HG03039 (cell line): ENCODE results near the gene PDE4B.

ENCODE experiments used
- ATAC-seq: cut with Tn5 transposase; IDR thresholded peaks from one replicate; pipeline ENCODE4 v1.9.1; 2021; ENCODE audit warnings: mild to moderate bottlenecking, moderate library complexity; ENCODE audit not compliant: unreplicated experiment

PDE4B gene

DNA sequence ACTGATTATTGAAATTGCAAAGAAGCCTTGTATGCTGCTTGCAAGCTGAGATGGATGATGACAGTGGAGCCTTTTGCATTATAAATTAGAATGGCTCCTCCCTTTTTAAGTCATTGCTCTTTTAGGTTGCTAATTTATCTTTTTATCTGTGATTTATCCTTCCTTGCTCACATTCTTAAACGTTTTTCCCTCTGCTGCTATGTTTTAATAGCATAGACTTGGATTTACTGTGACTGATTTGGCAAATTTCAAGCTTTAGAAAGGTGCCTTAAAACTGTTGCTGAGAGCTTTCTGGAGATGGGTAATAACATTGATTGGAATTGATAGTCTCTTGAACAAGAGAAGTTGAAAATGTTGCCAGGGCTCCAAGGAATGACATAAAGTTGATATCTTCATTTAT is 427.8 kb downstream of the PDE4B start:
- ATAC-seq, result no peak

GRCh38 chr1:66223681-66224080 is 431.0 kb downstream of the PDE4B start:
- ATAC-seq, result no peak

GRCh38 chr1:66226985-66227384 is 434.3 kb downstream of the PDE4B start:
- ATAC-seq, result no peak

GRCh38 chr1:66227966-66228365 is 435.3 kb downstream of the PDE4B start:
- ATAC-seq, result no peak

DNA sequence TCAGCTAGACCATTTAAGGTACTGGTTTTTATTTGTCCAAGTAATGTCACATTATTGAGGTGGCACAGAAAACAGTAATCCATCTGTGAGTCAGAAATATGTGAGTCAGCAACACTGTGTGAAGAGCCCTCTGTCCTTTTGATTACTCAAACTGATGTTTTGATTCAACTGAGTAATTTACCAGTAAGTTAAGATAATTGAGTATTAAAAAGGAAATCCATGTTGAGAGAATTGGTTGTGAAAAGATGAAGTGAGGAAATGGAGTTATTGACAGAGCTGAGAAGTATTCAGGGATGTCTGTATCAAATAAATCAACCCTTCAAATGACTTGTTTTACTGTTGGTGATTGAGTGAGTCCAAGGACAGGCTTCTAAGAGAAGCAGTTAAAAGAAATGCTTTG is 438.5 kb downstream of the PDE4B start:
- ATAC-seq, result no peak

DNA sequence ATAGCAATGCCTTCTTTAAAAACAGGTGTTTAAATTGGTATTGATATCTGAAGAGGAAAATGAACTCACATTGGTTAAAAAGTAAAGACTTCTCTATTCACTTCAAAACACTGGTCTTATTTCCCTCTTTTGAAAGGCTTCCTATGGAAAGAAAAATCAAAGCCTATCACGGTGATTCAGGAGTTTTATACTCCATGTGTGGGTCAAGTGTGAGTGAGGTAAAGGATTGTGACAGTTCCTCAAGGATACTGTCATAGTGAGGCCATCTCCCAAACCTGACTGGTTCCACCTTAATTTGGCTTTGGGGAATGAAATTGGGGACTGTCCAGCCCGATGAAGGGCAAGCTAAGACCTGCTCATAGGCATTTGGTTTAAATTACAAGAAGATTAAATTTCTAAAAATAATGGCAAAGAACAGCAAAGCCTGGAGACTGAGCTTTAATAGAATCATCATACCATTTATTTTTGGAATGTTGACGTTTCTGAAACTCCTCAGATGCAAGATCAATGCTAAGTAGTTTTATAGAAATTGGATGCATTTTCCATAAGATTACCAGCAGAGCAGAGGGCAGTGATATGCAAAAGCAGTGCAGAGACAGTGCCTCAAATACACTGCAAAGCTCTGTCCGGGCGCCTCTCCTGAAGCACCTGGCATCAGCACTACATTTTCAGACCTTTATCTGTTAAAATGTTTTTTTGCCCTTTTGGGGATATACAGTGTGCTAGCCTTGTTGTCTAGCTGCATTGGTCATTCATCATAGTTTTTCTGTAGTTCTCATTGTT is 439.2 kb downstream of the PDE4B start:
- ATAC-seq, result no peak

- no peak for ATAC-seq
Measured at GRCh38 chr1:66237042-66237441, 444.3 kb downstream of the PDE4B start.

GRCh38 chr1:66237722-66238479 is 445.2 kb downstream of the PDE4B start:
- ATAC-seq, result no peak

DNA sequence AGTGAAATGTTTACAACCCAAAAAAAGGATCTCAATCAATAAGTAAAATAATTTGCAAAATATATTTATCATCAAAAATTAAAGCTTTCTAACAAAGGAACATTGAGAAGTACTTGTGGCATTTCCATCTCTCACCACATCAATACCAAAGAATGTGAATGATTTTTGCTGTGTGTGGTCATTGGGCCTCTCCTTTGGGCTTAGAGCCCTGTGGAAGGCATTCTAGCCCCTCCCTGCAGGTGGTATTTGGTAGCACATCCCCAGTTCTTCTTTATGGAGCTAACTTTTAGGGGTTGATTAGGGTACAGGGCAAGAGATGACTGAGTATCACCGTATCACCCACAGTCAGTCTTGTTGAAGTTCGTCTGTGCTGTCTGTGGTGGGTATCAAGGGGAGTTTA is 447.1 kb downstream of the PDE4B start:
- ATAC-seq, result no peak

DNA sequence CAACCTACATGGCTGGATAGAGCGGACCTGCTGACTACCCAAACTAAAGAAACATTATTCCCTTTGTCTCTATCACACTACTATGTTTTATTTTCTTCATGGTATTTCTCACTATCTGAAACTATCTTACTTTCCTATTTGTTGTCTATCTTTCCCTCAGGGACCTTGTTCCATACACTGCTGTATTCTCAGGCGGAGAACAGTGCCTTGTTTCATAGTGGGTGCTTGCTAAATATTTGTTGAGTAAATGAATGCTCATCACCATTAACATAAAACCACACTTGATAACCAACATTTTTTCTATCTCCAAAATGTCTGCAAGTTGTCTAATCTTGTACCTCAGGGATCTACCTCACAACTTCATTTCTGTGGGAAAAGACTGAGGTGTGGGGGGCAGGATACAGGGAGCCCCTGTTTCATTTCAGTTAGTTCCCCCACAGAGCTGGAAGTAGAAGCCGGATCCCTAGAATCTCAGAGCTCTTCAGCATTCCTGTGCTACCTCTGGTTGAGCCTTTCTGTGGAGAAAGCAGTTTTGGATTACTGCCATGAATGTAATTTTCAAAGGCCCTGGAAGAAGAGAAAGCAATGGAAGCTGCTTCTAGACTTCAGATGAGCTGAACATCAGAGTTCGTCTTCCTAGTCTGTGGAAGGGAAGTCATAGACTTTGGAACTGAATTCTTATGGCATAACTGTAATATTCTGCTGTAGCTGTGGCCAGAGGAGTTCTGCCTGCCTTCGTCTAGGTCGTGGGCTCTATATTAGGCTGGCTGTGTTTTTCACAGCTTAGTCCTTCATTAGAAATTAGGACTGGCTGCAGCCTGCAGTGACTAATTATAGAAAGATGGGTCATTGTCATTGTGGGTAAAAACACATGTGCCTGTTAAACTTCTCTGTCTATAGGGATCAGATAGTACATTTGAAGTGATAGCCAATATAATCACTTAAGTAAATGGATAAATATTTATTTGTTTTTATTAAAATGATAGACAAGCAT is 448.1 kb downstream of the PDE4B start:
- ATAC-seq, result no peak

GRCh38 chr1:66242646-66243547 is 450.2 kb downstream of the PDE4B start:
- peak; percentile 54 for ATAC-seq

DNA sequence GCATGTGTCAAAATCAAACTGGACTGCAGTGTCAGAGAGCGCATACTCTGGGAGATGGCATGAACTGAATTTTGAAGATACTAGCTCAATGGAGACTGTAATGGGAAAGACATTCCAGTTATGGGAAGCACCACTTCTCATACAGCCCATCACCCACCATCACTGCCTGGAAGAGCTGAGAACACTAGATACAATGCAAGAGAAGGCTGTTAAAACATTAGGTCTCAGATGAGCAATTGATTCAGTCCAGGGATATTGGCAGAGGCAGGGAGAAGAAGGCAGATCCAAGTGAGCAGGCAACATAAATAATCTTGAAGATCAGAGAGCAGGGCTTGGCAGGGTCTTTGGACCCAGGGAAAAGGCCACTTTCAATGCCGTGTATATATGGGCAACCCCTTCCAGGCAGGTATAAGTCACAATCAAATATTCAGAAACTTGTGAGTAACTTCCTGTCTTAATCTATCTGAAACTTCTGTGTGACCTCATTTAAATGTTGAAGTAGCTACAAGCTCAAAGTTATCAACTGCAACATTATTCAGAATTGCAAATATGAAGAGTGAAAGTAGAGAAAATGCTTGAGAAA is 450.9 kb downstream of the PDE4B start:
- ATAC-seq, result peak; percentile 34

DNA sequence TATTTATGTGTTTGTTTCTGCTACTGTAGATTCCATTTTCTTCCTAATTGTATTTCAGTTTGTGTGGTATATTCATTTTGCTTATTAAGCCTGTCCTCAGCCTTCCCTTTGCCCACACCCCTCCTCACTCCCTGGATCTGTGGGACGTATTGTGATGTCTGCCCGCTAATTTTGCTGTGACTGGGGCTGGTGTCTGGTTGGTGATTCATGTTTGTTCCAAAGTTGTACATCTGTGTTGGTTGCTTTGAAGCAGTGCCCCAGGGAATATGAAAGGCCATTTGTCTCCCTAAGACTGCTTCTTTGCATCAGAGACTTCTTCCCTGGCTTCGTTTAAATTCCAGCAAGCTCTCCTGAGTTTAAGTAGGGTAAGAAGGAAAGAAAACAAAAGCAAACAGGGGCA is 451.7 kb downstream of the PDE4B start:
- no peak for ATAC-seq

GRCh38 chr1:66245691-66246090 is 453.0 kb downstream of the PDE4B start:
- no peak for ATAC-seq

- ATAC-seq, result no peak
Measured at GRCh38 chr1:66246351-66247269, 453.9 kb downstream of the PDE4B start.

DNA sequence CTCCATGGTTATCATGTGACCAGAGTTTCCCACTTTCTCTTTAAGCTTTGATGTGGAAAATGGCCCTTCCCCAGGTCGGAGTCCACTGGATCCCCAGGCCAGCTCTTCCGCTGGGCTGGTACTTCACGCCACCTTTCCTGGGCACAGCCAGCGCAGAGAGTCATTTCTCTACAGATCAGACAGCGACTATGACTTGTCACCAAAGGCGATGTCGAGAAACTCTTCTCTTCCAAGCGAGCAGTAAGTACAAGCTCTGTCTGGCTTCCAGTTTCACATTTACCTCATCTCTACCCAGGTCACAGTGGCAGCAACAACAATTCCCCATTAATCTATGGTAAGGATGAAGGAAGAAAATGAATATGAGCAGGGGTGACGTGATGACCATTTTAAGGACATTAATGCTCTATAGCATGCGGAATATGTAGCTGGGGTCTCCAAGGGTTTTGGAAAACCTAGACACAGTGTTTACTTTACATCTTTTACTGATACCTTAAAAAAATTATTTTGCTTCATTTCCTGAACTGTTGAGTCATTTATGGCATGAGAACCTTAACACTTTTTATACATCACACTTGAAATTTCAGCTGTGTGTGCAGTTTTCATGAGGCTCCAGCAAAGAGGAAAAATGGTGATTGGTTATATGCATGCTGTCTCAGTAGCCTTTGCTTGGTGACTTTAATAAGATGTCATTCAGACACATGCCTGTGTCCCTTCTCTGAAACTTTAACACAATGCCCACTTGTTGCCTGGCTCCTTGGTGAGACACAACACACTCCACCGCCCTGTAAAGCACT is 454.9 kb downstream of the PDE4B start:
- ATAC-seq, result peak; percentile 75

DNA sequence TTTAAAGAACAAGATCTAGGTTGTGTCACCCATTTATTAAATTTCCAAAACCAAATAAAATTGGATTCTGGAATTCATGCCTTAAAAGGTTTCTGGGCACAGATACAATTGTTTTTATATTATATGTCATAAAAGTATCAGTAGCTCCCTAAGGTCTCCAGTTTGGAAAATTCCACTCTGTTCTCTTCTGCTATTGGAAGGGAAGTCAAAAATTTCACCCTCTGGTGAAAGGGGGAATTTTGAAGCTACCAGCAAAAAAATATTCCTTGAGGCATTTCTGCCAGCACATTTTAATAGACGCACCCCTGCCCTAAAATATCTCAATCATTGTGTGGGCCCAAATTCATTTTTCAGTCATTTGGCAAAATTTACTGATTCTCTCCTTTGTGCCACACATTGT is 455.6 kb downstream of the PDE4B start:
- no peak for ATAC-seq

GRCh38 chr1:66248746-66249145 is 456.1 kb downstream of the PDE4B start:
- no peak for ATAC-seq
